Lower lobe of right lung (tissue), 2 donors: ENCODE data around the gene DAPL1. TPM values are rescaled to one million over a fixed set of nuclear protein-coding genes. Genes with fewer than 3 reads are reported as not detected.

ENCODE experiments used
- ATAC-seq, 2 donors: fragments of 200-7000 bp; cut with Tn5 transposase; one replicate each; pipeline ENCODE4 v1.9.1; 2020 to 2022; ENCODE audit warnings: mild to moderate bottlenecking in 2 of 2, moderate library complexity in 2 of 2
- DNase-seq: peaks from one replicate; pipeline ENCODE4 v3.0.0-alpha.2; 2020
- H3K27ac ChIP-seq: fragments of 200-600 bp; one replicate; pipeline ENCODE4 v1.8.0; 2022
- H3K27me3 ChIP-seq: fragments of 200-600 bp; one replicate; pipeline ENCODE4 v1.8.0; 2022; ENCODE audit warnings: low read depth
- H3K36me3 ChIP-seq: fragments of 200-600 bp; one replicate; pipeline ENCODE4 v1.8.0; 2022; ENCODE audit warnings: mild to moderate bottlenecking
- H3K4me1 ChIP-seq: fragments of 200-600 bp; one replicate; pipeline ENCODE4 v1.8.0; 2022
- H3K4me3 ChIP-seq: fragments of 200-600 bp; one replicate; pipeline ENCODE4 v1.8.0; 2022; ENCODE audit warnings: mild to moderate bottlenecking
- H3K9me3 ChIP-seq: fragments of 200-600 bp; one replicate; pipeline ENCODE4 v1.8.0; 2022
- CTCF ChIP-seq: fragments of 200-600 bp; IDR thresholded peaks from one replicate; pipeline ENCODE4 v1.8.0; 2022; ENCODE audit warnings: antibody characterized with exemption, mild to moderate bottlenecking
- intact Hi-C: fragments of 100-400 bp; cut with DNase I; formaldehyde crosslinking; loops from one replicate; pipeline ENCODE4 v1.11.0; 2022
- total RNA-seq: library from RNA; stranded (reverse); fragmentation: NEBNext Ultra II Directional; extraction: Animal tissue kit (Norgen Biotek cat#: 25700); gene quantifications from one replicate; pipeline ENCODE4 v1.2.1, GENCODE V29; 2021
- donor health status: DM: no; HTN: yes; CAD: no; lungs with severe emphysema.

The DAPL1 gene
- total RNA-seq, 1 donor from 2014 or later, result not detected

- no peak for ATAC-seq
- H3K27ac ChIP-seq, result no peak overlapping the region
These were observed 33.5 kb downstream of the DAPL1 start for GRCh38 chr2:158828378-158829164.

DNA sequence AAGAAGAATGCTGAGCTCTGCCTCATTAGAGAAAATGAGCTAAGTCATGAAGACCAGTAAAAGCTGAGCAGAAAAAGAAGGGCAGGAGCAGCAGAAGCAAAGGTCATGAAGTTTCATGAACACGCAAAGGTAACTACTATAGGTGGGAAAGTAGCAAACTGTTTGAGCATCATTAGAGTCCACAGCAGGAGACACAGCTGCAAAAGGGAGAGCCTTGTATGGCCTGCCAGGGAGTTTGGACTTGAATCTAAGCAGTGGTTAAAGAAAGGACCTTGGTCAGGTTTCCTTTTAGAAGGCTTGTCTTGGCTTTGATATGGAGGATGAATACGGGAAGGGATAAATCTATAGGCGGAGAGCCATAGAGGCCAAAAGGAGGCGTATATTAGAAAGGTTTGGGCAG is 34.0 kb downstream of the DAPL1 start:
- TF ChIP-seq CTCF, result no peak
- ATAC-seq (no peak), DNase-seq (no peak)
- no peaks in the 10 kb centered on the region for H3K9me3 ChIP-seq
- H3K4me3 ChIP-seq, result no peak overlapping the region
- no peaks in the 10 kb centered on the region for H3K36me3 ChIP-seq
- no peaks in the 10 kb centered on the region for H3K27me3 ChIP-seq
- intact Hi-C loops, result no loop called here
- H3K4me1 ChIP-seq, result peaks cover 8% of the 10 kb centered on the region
- H3K27ac ChIP-seq, result no peak overlapping the region

More at GRCh38 chr2:158828378-158829164, 33.5 kb downstream of the DAPL1 start:
- no peak for DNase-seq
- no peak for TF ChIP-seq CTCF
- H3K4me1 ChIP-seq, result peaks cover 8% of the 10 kb centered on the region
- no peak overlapping the region for H3K4me3 ChIP-seq
- intact Hi-C loops, result no loop called here
- H3K9me3 ChIP-seq, result no peaks in the 10 kb centered on the region
- no peaks in the 10 kb centered on the region for H3K36me3 ChIP-seq
- H3K27me3 ChIP-seq, result no peaks in the 10 kb centered on the region

DNA sequence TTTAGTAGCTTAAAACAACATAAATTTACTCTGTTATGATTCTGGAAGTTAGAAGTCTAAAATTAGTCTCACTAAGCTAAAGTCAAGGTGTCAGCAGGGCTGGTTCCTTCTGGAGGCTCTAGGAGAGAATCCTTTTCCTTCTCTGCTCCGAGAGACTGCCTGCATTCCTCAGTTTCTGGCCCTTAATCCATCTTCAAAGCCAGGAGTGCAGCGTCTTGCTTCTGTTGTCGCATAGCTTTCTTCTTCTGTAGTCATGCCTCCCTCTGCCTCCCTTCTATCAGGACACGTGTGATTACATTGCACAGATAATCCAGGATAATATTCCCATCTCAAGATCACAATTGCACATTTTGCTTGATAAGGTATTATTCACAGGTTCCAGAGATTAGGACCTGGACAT is 35.1 kb downstream of the DAPL1 start:
- no peaks in the 10 kb centered on the region for H3K36me3 ChIP-seq
- DNase-seq (no peak), ATAC-seq (no peak)
- H3K27me3 ChIP-seq, result no peaks in the 10 kb centered on the region
- no peak overlapping the region for H3K27ac ChIP-seq
- intact Hi-C loops, result no loop called here
- H3K4me1 ChIP-seq, result peaks cover 8% of the 10 kb centered on the region
- H3K9me3 ChIP-seq, result no peaks in the 10 kb centered on the region
- H3K4me3 ChIP-seq, result no peak overlapping the region
- TF ChIP-seq CTCF, result no peak

- intact Hi-C loops, result no loop called here
- ATAC-seq (no peak), DNase-seq (no peak)
- H3K27ac ChIP-seq, result no peak overlapping the region
- TF ChIP-seq CTCF, result no peak
- no peaks in the 10 kb centered on the region for H3K9me3 ChIP-seq
- H3K36me3 ChIP-seq, result no peaks in the 10 kb centered on the region
- H3K27me3 ChIP-seq, result no peaks in the 10 kb centered on the region
- H3K4me1 ChIP-seq, result no peaks in the 10 kb centered on the region
- H3K4me3 ChIP-seq, result no peak overlapping the region
These were observed 40.3 kb downstream of the DAPL1 start for GRCh38 chr2:158835431-158835830.

DNA sequence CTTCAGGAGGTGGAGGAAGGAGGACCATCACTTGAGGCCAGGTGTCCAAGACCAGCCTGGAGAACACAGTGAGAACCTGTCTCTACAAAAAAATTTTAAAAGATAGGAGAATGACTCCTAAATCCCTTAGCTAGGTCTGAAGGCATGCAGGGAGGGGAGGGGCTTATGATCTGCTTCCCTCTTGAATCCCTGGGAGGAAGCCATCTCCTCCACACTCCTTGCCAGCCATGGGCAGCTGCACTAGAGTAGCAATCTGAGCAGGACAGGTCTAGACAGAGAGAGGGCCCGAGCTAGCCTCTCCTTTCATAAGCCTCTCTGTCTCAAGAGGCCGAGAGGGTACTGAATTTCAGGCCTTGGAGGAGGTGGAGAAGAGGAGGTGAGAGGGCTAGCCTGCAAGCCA is 42.5 kb downstream of the DAPL1 start:
- H3K9me3 ChIP-seq, result no peaks in the 10 kb centered on the region
- H3K4me1 ChIP-seq, result no peaks in the 10 kb centered on the region
- DNase-seq (no peak), ATAC-seq (no peak)
- no peak overlapping the region for H3K4me3 ChIP-seq
- intact Hi-C loops, result no loop called here
- H3K27ac ChIP-seq, result no peak overlapping the region
- no peaks in the 10 kb centered on the region for H3K27me3 ChIP-seq
- TF ChIP-seq CTCF, result no peak
- no peaks in the 10 kb centered on the region for H3K36me3 ChIP-seq
